NCI-H2171 treated with DMSO at 0.1 percent for 48 hours (cell line): ENCODE data around the gene ADIPOR2.

Experiments
- DNase-seq: peaks from one replicate; lab custom pipeline; 2025; lab: John Stamatoyannopoulos, UW

ADIPOR2 gene

DNA sequence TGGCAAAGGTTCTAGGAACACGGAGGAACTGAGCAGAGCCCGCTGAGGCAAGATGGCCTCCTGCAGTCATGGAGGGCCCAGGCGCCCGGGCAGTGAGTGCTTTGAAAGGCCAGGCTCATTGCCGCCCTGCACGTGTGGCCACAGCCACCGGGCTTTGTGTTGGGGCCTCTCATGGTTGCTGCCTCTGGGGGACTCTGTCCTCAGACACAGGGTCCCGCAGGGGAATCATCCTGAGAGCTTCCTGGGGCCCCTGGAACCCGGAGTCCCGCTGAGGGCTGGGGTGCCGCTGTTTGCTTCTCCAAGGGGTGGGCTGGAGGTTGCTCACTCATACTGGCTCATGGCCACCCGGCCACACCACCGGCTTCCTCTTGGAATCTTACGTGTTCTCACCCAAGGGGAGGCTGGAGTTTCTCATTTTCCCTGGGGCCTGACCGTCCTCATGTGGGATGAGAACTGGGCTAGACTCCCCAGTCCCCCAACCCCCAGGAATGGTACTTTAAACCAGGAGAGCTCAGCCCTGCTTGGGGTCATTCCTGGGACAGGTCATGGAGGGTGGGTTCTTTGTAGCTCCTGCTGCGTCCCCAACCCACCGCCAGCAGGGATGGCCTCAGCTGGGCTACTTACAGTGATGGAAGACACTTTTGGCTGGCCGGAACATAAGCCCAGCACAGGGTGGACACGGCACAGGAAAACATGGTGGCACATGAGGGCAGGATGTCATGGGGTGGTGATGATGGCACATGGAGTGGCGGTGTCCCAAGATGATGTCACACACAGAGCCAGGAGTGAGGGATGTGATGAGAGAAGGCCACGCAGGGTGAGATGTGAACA, 108.4 kb downstream of the ADIPOR2 start:
- DNase-seq, result no peak

DNA sequence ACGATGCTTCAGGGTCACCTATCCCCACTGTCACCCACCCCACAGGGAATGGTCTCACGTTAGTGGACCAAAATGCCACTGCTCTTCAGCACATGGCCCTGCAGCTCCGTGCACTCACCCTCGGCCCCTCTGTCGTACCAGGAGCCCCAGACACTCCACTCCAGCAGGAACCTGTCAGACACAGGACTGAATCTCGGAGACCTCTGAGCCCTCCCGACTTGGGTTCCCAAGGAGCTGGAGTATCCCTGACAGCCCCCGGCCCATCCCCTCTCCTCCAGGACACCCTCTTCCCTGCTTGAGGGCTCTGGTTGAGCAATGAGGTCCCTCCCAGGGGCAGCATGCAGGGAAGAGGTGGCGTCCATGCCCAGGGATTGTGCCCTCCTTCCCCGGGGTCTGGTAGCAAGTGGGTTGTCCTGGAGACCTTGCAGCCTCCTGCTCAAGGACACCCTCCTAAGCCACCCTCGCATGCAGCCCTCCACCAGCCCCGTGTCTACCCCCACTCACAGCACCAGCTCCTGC, 109.1 kb downstream of the ADIPOR2 start:
- no peak for DNase-seq

DNA sequence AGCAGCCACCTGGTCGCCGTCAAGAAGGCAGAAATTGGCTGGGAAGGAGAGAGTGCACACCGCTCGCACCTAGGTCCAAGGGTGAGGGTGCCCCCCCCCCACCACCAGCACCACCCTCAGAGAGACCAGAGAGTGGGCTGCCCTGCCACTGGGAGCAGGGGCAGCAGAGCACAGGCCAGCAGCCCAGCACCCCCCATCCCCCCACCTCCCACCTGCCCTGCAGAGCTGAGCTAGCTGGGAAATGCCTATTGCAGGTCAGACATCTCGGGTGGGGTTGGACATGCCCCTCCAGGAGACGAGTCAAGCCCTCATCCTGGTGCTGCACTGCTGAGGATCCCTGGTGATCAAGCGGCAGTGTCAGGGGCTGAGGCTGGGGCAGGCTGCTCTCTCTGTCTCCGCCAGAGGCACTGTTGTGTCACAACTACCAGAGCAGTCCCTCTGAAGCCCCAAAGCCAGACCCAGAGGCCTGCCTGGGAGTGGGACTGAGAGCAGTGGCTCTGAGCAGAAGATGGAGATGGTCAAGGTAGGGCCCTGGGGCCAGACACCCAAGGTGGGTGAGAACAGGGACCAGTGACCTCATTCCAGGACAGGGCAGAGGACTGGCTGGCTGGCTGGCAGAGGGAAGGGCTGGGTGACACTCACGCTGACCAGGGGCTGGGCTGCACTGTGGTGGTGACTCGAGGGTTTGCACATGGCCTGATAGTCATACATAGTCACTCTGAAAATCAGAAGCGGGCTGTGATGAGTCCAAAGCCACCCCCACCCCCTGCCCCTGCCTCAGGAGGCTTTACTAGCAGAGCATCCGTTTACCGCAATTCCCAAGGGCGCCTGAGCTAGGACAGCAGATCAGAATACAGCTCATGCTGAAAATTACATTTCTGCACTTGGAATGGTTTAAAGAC, 109.8 kb downstream of the ADIPOR2 start:
- peak; percentile 81 for DNase-seq

DNA sequence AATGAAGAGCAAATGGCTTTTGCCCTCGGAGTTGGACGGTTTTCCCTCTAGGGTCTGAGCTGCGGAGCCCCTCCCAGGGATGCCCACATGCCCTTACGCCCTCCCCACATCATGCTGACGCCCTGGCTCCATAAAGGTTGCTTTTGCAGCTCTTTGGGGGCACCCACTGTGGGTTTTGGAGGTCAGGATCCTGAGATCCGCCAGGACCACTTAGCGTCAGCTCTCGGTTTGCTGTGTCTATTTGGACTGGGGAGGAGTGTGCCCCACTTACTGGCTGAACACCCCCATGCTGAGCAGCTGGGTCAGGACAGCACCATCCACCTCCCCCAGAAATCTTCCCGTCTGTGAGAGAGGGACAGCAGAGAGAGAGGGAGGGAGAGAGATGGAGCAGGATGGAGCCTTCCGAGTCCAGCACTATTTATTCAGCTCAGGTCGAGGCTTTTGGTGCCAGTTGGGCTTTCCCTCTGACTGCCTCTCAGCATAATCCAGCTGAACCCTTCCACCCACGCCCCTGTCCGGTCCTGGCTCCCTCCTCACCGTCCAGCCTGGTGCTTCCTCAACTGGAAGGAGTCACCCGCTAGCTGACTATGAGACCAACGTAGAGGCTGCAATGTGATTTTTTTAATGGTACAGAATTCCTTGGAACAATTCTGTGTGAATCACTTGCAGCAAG, 110.6 kb downstream of the ADIPOR2 start:
- DNase-seq, result no peak

DNA sequence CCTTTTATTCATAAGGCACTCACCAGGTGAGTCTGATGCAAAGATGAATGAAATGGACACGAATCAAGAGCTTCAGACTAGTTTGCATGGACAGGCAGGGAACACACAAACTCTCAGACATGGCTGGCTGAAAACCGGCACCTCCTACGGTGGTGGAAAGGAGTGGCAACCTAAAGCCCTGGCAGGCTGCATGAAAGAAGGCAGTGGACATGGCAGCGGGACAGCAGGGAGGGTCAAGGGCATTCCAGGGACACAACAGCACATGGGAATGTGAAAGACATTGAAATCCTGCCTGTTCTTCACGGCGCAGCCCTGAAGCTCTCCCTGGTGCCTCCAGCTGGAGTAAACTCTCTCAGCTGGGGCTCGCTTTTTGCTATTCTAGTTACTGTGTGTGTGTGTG, 112.9 kb downstream of the ADIPOR2 start:
- no peak for DNase-seq

DNA sequence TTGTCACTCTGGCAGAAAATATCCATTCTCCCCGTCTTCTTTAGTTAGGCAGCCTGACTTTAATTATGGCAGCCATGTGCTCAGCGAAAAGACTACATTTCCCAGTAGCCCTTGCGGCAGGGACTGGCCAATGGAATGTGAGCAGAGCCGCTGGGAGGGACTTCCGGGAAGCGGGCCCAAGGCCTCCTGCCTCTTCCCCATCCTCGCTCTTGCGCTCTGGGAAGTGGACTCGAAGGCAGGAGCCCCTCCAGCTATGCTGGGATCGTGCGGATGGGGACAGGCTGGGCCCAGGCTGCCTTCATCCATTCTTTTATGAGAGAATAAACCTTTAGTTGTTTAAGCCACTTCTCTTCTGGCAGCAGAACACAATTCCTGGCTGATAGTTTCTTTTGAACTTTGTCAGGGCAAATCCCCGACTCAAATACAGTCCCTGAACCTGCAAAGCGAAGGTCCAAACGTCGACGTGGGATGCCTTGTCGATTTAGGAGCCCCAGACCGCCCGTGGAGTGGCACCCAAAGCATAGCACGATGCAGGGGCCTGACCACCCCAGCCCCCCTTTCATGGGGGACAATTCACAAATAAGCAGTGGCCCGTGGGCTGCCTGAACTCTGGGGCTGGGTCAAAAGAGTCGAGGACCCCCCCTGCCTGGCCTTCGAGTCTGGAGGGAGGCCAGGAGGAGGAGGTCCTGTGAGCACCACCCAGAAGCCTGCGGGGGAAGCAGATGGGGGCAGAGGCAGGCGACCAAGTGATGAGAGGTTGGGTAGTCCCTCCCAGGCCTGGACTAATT, 113.9 kb downstream of the ADIPOR2 start:
- peak; percentile 99 for DNase-seq

DNA sequence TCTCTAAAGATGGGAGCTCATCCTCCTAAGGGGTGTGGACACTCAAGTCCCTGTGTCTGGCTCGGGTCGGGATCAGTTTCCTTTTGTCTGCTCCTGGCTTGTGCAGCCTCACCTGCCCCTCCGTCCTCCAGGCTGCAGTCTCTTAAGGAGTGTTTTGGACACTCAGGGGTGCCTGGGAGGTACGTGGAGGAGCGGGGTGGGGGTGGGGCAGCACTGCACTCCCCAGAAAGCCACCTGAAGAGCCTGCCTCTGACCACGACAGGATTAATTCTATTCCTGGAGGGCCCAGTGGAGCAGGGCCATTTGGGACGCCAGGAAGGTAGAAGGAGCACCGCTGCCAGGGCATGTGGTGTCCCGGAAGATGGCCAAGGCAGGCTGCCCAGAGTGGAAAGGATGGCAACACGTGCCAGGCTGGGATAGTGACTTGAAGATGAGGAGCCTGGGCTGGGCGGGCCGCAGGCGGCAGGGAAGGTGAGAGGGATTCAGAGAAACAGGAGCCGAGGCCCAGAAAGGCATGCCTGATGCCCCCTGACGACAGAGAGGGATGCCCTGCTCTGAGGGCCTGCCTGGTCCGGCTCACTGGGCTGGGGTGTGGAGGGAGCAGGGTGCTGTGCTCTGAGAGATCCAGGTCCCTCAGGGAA, 114.7 kb downstream of the ADIPOR2 start:
- DNase-seq, result no peak

DNA sequence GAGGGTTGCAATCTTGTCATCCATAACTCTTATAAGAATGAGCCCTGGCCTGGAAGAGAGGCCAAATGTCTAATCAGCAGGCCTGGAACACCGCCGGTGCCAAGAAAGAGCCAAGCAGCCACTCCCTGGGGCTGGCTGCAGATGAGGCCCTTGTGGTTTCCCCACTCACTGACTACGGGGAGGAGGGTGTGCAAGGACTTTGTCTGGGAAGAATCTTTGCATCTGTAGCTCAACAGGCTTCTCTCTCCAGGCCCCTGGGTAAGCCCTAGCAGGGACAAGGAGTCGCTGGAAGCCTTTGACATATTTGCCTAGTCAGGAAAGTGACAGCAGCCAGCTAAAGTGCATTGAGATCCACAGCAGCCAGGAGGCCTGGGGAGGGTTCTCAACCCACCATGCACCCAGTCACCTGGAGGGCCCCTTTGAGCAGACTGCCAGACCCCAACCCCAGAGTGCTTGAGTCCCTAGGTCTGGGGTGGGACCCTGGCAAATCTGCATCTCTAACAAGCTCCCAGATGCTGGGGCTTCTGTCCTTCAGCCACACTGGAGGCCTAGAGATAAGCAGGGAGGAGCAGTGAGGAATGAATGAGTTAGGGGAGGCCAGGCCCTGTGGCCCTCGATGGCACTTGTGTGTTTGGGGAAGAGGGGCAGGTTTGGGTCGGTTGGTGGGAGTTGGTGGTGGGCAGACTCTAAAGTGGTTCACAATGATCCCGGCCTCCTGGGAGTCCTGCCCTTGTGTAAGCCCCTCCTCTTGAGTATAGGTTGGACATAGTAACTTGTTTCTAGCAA, 115.6 kb downstream of the ADIPOR2 start:
- DNase-seq, result no peak

DNA sequence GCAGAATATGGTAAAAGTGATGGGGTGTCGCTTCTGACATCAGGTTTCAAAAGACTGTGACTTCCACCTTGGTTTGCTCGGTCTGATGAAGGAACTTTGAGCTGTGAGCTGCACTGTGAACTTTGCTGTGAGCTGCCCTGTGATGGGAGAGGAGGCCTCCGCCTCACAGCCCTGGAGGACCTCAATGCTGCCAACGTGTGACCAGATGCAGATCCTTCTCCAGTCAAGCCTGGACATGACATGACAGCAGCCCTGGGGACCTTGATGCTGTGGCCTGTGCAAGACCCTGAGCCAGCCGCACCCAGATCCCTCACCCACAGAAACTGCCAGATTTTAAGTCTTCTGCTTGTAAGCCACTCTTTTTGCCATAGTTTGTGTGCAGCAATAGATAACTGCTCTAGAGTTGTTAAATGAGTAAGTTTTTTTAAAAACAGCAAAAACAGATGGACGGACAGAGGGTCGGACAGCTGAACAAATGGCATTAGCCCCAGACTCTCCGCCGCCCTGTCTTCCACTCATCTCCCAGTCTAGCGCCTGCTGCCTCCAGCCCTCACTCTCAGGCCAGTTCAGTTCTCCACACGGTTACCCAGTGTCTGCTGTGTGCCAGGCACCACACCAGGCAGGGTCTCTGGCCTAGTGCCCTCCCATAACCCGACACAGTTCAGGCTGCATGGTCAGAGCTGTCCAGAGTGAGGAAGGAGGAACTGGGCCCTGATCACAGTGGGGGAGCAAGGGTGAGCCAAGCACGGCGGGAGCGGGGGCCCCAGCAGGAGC, 116.4 kb downstream of the ADIPOR2 start:
- no peak for DNase-seq

DNA sequence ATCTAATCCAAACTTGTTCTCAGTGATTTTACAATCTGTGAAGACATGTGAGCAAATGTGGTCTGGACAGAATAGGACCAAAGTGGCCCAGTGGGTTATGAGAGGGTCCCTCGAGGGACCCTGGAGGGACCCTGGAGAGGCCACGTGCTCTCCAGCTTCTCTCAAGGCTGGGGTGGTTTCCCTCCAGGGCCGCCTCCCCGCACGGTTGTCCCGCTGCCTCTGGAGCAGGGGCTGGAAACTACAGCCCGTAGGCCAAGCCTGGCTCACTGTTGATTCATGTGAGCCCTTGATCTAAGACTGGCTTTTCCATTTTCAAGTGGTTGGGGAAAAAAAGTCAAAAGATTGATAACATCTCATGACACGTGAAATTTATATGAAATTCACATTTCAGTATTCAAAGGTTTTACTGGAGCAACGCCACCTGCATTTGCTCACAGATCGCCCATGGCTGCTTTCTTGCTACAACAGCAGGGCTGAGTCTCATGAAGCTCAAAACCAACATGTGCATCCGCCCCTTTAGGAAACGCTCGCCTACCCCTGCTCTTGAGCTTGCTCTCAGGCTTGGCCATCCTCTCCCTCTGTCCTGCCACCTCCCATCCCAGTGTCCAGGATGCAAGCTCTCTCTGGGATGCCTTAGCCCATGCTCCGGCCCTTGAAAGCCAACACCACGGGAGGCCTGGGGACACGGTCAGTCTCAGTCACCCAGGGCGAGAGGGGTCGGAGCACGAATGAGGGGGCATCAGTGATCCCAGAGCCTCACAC, 117.3 kb downstream of the ADIPOR2 start:
- DNase-seq, result no peak

DNA sequence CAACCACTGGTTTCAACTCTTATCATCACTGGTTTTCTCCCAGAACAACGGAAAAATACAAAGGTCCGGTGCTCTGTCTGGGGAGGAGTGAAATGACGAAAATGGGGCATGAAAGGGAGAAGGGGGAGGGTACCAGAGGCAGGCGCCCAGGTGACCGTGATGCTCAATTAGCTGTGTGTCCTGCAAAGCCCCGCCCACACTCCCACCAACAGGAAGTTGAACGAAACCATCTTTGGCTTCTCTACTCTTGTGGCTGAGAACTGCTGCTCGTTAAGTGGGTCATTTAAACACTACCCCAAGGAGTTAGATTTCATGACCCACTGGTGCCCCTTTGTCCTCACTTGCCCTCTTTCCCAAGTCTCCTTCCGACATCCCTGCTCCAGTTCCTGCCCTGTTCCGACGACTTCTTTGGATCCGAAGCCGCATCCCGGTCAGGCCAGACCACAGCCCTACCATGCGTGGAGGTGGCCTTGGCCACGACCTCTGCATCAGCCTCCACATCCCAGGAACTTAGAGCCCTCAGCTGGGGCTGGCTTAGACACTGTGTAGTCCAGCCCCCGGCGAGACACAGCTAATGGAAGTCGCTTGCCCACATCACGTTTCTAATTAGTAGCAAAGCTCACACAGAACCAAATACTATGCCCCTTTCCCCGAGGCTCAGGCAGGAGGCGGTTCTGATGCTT, 118.1 kb downstream of the ADIPOR2 start:
- DNase-seq, result no peak

DNA sequence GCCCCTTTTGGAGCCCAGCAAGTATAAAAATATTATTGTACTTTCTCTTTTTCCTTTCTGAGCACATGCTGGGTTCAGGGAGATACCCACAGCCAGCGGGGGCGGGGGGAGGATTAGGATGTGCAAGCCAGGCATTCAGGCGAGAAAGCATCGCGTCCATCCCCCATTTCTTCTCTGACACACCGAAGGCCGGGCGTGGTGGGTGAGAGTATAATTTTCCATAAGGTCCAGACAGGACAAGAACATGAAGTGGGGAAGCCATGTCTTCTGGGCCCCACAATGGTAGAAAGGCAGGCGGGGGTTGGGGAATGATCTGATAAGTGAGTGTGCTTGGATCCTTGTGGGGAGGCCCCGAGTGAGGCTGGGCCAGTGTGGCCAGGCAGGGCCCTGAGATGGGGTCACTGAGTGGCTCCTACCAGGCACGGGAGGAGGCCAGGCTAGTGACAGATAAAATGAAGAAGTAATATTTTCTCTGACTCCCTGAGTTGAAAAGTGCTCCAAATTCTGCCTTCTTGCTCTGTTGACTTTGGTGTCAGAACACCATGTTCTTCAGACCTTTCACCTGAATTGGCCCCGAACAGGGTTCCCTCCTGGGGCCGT, 118.8 kb downstream of the ADIPOR2 start:
- no peak for DNase-seq

DNA sequence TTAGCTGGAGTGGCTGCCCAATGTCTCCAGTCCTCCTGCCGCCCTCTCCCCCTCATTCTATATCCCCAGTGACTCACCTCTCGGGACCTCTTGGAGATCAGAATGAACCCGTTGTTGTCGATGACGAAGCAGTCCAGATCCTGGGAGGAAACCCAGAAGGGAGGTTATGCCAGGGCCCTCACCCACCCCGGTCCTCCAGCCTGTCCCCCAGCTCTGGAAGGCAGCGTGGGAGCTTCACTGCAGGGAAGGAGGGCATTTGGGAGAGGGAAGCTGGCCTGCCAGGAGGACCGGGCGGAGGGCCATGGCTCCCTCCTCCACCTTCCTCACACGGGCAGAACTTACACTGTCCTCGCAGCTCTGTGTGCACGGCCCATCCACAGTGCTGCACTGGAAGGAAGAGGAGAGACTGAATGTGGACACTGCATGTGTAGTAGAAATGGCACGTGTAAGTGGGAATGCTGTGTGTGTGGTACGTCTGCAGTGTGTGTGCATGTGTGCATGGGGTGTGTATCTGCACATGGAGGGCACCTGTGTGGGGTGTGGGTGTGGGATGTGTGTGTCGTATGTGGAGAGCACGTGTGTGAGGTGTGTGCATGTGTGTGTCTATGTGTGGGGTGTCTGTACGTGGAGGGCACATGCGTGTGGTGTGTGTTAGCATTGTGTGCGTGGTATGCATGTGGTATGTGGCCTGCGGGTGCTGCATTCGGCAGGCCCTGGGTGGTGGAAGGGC, 119.5 kb downstream of the ADIPOR2 start:
- DNase-seq, result no peak

DNA sequence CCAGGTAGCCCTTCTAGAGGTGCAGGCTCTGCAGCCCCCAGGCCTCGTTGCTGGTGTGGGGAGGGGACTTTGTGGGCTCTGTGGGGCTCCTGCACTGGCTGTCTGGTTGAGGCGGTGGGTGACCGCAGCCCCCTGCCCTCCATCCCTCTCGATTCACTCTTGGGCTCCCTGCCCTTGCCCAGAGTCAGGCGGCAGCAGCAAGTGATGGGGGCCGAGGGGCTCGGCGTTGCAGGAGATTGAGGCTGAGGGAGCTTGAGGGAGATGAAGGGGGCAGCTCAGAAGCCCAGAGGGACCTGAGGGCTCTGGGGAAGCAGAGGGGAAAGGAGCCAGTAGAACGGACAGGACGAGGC, 120.0 kb downstream of the ADIPOR2 start:
- DNase-seq, result no peak

DNA sequence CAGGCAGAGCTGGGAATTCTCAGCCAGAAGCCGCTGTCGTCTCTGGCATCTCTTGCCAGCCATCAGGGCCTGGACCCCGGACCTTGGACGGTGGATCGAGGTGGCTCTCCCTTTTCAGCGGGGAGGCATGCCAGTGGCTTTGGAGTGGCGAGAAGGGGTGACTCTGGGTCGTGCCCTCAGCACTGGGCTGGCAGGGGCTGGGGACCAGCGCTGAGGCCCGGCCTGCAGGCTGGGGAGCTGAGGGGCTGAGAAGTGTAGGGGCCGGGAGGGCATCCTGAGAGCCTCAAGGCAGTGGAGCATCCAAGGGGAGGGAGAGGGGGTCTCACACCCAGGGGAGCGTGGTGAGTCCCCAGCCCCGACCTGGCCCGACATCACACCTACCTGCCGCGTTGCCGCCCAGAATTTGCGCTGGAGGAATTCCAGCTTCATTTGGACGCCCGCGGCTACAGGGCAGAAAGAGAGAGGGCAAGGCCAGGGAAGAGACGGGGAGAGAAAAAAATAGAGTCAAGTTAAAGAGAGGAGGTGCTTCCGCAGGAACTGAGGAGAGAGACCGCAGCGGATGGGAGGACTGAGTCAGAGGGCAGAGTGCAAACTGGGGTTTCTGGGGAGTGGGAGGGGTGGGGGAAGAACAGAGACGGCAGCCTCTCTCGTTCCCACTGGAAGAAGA, 120.5 kb downstream of the ADIPOR2 start:
- DNase-seq, result no peak

DNA sequence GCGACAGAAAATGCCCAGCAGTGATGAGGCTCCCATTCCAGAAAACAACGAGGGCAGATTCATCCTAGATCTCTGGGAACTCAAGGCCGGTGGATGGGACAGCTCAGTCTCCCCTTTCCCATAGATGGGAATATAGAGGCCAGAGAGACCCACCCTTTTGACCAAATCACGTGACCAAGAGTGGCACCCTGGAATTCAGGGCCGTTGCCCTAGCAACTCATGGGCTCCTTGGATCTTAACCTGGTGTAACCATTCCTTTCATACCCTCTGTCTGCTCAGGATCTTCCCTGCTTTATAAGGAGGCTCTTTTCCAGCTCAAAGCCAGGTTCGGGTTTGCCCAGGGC, 121.0 kb downstream of the ADIPOR2 start:
- no peak for DNase-seq
